VCaP (cell line): ENCODE measurements around the gene LNP1.
A peak's percentile ranks its signal among the peaks of the same experiment; 100 is the strongest.

ENCODE experiments used
- H3K27ac ChIP-seq: fragments of 450-650 bp; 2 replicates; pipeline ENCODE4 v1.5.1; 2017
- CTCF ChIP-seq: fragments of 450-650 bp; conservative IDR thresholded peaks from 2 replicates; pipeline ENCODE4 v1.5.1; 2017; ENCODE audit warnings: mild to moderate bottlenecking, moderate library complexity

Gene LNP1

GRCh38 chr3:100384733-100385525 lies 16.4 kb upstream of the LNP1 start:
- no peak overlapping the region for H3K27ac ChIP-seq
- TF ChIP-seq CTCF, result no peak

GRCh38 chr3:100386437-100387074 lies 14.8 kb upstream of the LNP1 start:
- no peak for TF ChIP-seq CTCF
- peak overlapping the region; percentile 31; the same call in 1 of the 2 replicates for H3K27ac ChIP-seq

- no peak for TF ChIP-seq CTCF
- no peak overlapping the region for H3K27ac ChIP-seq
These were observed 12.3 kb upstream of the LNP1 start for GRCh38 chr3:100389025-100389424.

GRCh38 chr3:100395679-100396431 lies 5.5 kb upstream of the LNP1 start:
- TF ChIP-seq CTCF, result no peak
- H3K27ac ChIP-seq, result no peak overlapping the region

- no peak overlapping the region for H3K27ac ChIP-seq
- TF ChIP-seq CTCF, result no peak
These were observed 4.4 kb upstream of the LNP1 start for GRCh38 chr3:100396967-100397366.

GRCh38 chr3:100399341-100400071 lies 1.8 kb upstream of the LNP1 start:
- H3K27ac ChIP-seq, result peak overlapping the region; percentile 87
- TF ChIP-seq CTCF, result no peak

- peak overlapping the region; percentile 87 for H3K27ac ChIP-seq
- TF ChIP-seq CTCF, result no peak
These were observed 940 bp upstream of the LNP1 start for GRCh38 chr3:100400419-100400779.
